ENCODE results near the gene RPTOR.

Gene RPTOR

GRCh38 chr17:80992948-80993624 lies 448.4 kb downstream of the RPTOR start:
- TF ChIP-seq BACH2 (CRISPR knock-in tag; IDR thresholded peaks at IDR 0.05; ENCODE audit: borderline replicate concordance): no peak
- no peak for TF ChIP-seq ZNF8 (CRISPR knock-in tag; IDR thresholded peaks at IDR 0.05)
- TF ChIP-seq OSR1 (CRISPR knock-in tag; IDR thresholded peaks at IDR 0.05): no peak
- no peak for ATAC-seq

- no peak for TF ChIP-seq RARB (CRISPR knock-in tag; IDR thresholded peaks at IDR 0.05)
- no peak for TF ChIP-seq PPARA (CRISPR knock-in tag; IDR thresholded peaks at IDR 0.05; ENCODE audit: borderline replicate concordance)
- TF ChIP-seq ZFP30 (CRISPR knock-in tag; IDR thresholded peaks at IDR 0.05): no peak
- no peak for TF ChIP-seq SNAI2 (CRISPR knock-in tag; IDR thresholded peaks at IDR 0.05)
- no peak for TF ChIP-seq ZNF565 (CRISPR knock-in tag; conservative IDR thresholded peaks at IDR 0.05; ENCODE audit: low read depth)
- no peak for TF ChIP-seq ZNF8 (CRISPR knock-in tag; IDR thresholded peaks at IDR 0.05)
- no peak for TF ChIP-seq CREB5 (CRISPR knock-in tag; IDR thresholded peaks at IDR 0.05; ENCODE audit: low read depth)
- ATAC-seq: no peak
These were observed 450.5 kb downstream of the RPTOR start for GRCh38 chr17:80995131-80995530.

- no peak for ATAC-seq
- TF ChIP-seq CREB5 (CRISPR knock-in tag; IDR thresholded peaks at IDR 0.05; ENCODE audit: low read depth) (no peak), BACH2 (CRISPR knock-in tag; IDR thresholded peaks at IDR 0.05; ENCODE audit: borderline replicate concordance) (no peak), ISL1 (CRISPR knock-in tag; IDR thresholded peaks at IDR 0.05) (no peak), RARB (CRISPR knock-in tag; IDR thresholded peaks at IDR 0.05) (no peak), ZFP30 (CRISPR knock-in tag; IDR thresholded peaks at IDR 0.05) (no peak)
These were observed 452.0 kb downstream of the RPTOR start for GRCh38 chr17:80996422-80997305.

GRCh38 chr17:80997424-80998117 lies 452.9 kb downstream of the RPTOR start:
- ATAC-seq: no peak
- TF ChIP-seq TOX (CRISPR knock-in tag; IDR thresholded peaks at IDR 0.05; ENCODE audit: borderline replicate concordance) (no peak), BACH2 (CRISPR knock-in tag; IDR thresholded peaks at IDR 0.05; ENCODE audit: borderline replicate concordance) (no peak), TCF4 (CRISPR knock-in tag; IDR thresholded peaks at IDR 0.05; ENCODE audit: borderline replicate concordance) (no peak)

- TF ChIP-seq RARB (CRISPR knock-in tag; IDR thresholded peaks at IDR 0.05) (no peak), ISL1 (CRISPR knock-in tag; IDR thresholded peaks at IDR 0.05) (no peak), POU6F1 (CRISPR knock-in tag; IDR thresholded peaks at IDR 0.05; ENCODE audit: borderline replicate concordance, low read depth) (no peak), OSR1 (CRISPR knock-in tag; IDR thresholded peaks at IDR 0.05) (no peak), ZNF565 (CRISPR knock-in tag; conservative IDR thresholded peaks at IDR 0.05; ENCODE audit: low read depth) (no peak)
These were observed 453.6 kb downstream of the RPTOR start for GRCh38 chr17:80998118-80998747.

GRCh38 chr17:80998748-80999535 lies 454.3 kb downstream of the RPTOR start:
- no peak for ATAC-seq
- TF ChIP-seq SNAI2 (CRISPR knock-in tag; IDR thresholded peaks at IDR 0.05) (no peak), OSR1 (CRISPR knock-in tag; IDR thresholded peaks at IDR 0.05) (no peak), ZFP3 (CRISPR knock-in tag; IDR thresholded peaks at IDR 0.05) (no peak), ZNF565 (CRISPR knock-in tag; conservative IDR thresholded peaks at IDR 0.05; ENCODE audit: low read depth) (no peak), PATZ1 (CRISPR knock-in tag; IDR thresholded peaks at IDR 0.05; ENCODE audit: borderline replicate concordance) (no peak), ISL1 (CRISPR knock-in tag; IDR thresholded peaks at IDR 0.05) (no peak), ZNF70 (CRISPR knock-in tag; IDR thresholded peaks at IDR 0.05) (no peak)

More at GRCh38 chr17:80998118-80998747, 453.6 kb downstream of the RPTOR start:
- no peak for ATAC-seq

Measured in SK-N-SH treated with all-trans-retinoic acid at 6 μM for 48 hours (cell line).